ENCODE data around the gene FGD6.

- TF ChIP-seq CTCF (IDR thresholded peaks at IDR 0.05) (no peak), POLR2A (IDR thresholded peaks at IDR 0.05) (no peak)
These were observed 80.7 kb downstream of the FGD6 start for GRCh38 chr12:95136598-95136997.
